Right atrium auricular region (tissue), 2 donors: Measurements from ENCODE around the gene RCE1. TPM values are rescaled to one million over a fixed set of nuclear protein-coding genes. Genes with fewer than 3 reads are reported as not detected.

Source experiments
- DNase-seq: peaks from one replicate; pipeline ENCODE4 v3.0.0-alpha.2; 2019; ENCODE audit warnings: low spot score
- H3K27ac ChIP-seq, 2 donors: fragments of 200-600 bp; sonication (generic); 1 replicate in 1 of 2; 2 replicates in 1 of 2; pipeline ENCODE4 v1.5.1; 2016 to 2019
- H3K27me3 ChIP-seq, 2 donors: fragments of 200-600 bp; sonication (generic); one replicate each; pipeline versions ENCODE4 v1.5.1 to v1.6.0; 2017 to 2019
- H3K36me3 ChIP-seq: fragments of 200-600 bp; sonication (generic); one replicate; pipeline ENCODE4 v1.5.1; 2016
- H3K4me1 ChIP-seq, 2 donors: fragments of 200-600 bp; sonication (generic); one replicate each; pipeline versions ENCODE4 v1.5.1 to v1.6.0; 2017 to 2019
- H3K4me3 ChIP-seq, 2 donors: fragments of 200-600 bp; sonication (generic); 1 replicate in 1 of 2; 2 replicates in 1 of 2; pipeline ENCODE4 v1.5.1; 2017 to 2019; ENCODE audit warnings: mild to moderate bottlenecking in 1 of 2, moderate library complexity in 1 of 2
- H3K9me3 ChIP-seq, 2 donors: fragments of 200-600 bp; sonication (generic); one replicate each; pipeline ENCODE4 v1.5.1; 2019
- total RNA-seq, 2 donors: library from RNA; depleted of rRNA; stranded (reverse); fragments of >200 nt; gene quantifications; one replicate each; pipeline ENCODE4 v1.1.0, GENCODE V29; 2016
- TF ChIP-seq, protein P1 (sequence below), 2 donors: fragments of 200-600 bp; sonication (generic); IDR thresholded peaks; one replicate each; pipeline ENCODE4 v1.5.1; 2019; ENCODE audit warnings: antibody characterized with exemption in 2 of 2

Gene RCE1
- total RNA-seq, 2 donors from 2014 or later: 6.4 to 8.1 TPM

GRCh38 chr11:66857927-66858185 lies 14.6 kb downstream of the RCE1 start:
- Histone ChIP-seq H3K4me1 (peaks cover 0 to 8% of the 10 kb centered on the region in 2 donors), H3K4me3 (no peak overlapping the region), H3K27ac (no peak overlapping the region), H3K36me3 (no peaks in the 10 kb centered on the region), H3K27me3 (no peaks in the 10 kb centered on the region), H3K9me3 (no peaks in the 10 kb centered on the region)
- TF ChIP-seq, protein P1, sequence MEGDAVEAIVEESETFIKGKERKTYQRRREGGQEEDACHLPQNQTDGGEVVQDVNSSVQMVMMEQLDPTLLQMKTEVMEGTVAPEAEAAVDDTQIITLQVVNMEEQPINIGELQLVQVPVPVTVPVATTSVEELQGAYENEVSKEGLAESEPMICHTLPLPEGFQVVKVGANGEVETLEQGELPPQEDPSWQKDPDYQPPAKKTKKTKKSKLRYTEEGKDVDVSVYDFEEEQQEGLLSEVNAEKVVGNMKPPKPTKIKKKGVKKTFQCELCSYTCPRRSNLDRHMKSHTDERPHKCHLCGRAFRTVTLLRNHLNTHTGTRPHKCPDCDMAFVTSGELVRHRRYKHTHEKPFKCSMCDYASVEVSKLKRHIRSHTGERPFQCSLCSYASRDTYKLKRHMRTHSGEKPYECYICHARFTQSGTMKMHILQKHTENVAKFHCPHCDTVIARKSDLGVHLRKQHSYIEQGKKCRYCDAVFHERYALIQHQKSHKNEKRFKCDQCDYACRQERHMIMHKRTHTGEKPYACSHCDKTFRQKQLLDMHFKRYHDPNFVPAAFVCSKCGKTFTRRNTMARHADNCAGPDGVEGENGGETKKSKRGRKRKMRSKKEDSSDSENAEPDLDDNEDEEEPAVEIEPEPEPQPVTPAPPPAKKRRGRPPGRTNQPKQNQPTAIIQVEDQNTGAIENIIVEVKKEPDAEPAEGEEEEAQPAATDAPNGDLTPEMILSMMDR (IDR thresholded peaks at IDR 0.05): no peak
- DNase-seq: no peak

DNA sequence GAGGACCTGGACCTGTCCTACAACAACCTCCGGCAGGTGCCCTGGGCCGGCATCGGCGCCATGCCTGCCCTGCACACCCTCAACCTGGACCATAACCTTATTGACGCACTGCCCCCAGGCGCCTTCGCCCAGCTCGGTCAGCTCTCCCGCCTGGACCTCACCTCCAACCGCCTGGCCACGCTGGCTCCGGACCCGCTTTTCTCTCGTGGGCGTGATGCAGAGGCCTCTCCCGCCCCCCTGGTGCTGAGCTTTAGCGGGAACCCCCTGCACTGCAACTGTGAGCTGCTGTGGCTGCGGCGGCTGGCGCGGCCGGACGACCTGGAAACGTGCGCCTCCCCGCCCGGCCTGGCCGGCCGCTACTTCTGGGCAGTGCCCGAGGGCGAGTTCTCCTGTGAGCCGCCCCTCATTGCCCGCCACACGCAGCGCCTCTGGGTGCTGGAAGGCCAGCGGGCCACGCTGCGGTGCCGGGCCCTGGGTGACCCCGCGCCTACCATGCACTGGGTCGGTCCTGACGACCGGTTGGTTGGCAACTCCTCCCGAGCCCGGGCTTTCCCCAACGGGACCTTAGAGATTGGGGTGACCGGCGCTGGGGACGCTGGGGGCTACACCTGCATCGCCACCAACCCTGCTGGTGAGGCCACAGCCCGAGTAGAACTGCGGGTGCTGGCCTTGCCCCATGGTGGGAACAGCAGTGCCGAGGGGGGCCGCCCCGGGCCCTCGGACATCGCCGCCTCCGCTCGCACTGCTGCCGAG lies 15.1 kb downstream of the RCE1 start:
- H3K27ac ChIP-seq: no peak overlapping the region
- no peaks in the 10 kb centered on the region for H3K9me3 ChIP-seq
- DNase-seq: no peak
- no peak overlapping the region for H3K4me3 ChIP-seq
- H3K36me3 ChIP-seq: no peaks in the 10 kb centered on the region
- peaks cover 0 to 8% of the 10 kb centered on the region in 2 donors for H3K4me1 ChIP-seq
- H3K27me3 ChIP-seq: no peaks in the 10 kb centered on the region
- TF ChIP-seq, protein P1 (IDR thresholded peaks at IDR 0.05): no peak

GRCh38 chr11:66858939-66859685 lies 15.9 kb downstream of the RCE1 start:
- Histone ChIP-seq H3K36me3 (no peaks in the 10 kb centered on the region), H3K4me3 (no peak overlapping the region), H3K4me1 (peaks cover 0 to 8% of the 10 kb centered on the region in 2 donors), H3K9me3 (no peaks in the 10 kb centered on the region), H3K27me3 (no peaks in the 10 kb centered on the region), H3K27ac (no peak overlapping the region)
- TF ChIP-seq, protein P1 (IDR thresholded peaks at IDR 0.05): no peak
- no peak for DNase-seq

DNA sequence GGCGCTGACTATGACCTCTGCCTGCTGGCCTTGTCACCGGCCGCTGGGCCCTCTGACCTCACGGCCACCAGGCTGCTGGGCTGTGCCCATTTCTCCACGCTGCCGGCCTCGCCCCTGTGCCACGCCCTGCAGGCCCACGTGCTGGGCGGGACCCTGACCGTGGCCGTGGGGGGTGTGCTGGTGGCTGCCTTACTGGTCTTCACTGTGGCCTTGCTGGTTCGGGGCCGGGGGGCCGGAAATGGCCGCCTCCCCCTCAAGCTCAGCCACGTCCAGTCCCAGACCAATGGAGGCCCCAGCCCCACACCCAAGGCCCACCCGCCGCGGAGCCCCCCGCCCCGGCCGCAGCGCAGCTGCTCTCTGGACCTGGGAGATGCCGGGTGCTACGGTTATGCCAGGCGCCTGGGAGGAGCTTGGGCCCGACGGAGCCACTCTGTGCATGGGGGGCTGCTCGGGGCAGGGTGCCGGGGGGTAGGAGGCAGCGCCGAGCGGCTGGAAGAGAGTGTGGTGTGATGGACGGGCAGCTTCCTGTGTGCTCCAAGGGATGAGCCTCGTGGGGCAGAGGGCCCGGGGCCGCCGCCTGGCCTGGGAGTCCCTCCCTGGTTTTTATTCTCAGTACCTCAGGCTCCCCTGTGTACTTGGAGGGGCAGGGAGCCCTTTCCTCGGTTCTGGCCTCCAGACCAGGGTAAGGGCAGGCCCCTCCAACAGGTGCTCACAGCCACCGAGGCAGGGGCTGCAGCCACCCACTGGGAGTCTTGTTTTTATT lies 16.6 kb downstream of the RCE1 start:
- H3K27ac ChIP-seq: no peak overlapping the region
- no peak for DNase-seq
- H3K27me3 ChIP-seq: no peaks in the 10 kb centered on the region
- no peaks in the 10 kb centered on the region for H3K9me3 ChIP-seq
- H3K36me3 ChIP-seq: no peaks in the 10 kb centered on the region
- H3K4me3 ChIP-seq: no peak overlapping the region
- H3K4me1 ChIP-seq: peaks cover 0 to 8% of the 10 kb centered on the region in 2 donors
- TF ChIP-seq, protein P1 (IDR thresholded peaks at IDR 0.05): no peak

DNA sequence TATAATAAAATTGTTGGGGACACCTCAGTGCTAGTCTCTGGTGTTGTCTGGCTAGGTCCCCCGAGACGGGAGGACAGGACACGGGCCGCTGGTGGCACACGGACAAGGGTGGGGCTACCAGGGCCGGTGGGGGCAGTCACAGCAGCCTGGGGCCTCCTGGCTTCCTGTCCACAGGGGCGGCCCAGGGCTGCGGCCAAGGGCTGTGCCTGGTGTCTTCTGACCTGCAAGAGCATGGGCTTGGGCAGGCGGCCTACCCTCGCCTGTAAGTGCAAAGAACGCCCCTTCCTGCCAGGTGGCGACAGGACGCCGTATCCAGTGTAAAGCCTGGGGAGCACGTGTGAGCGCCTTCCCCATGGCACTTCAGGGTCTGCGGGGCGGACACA lies 17.2 kb downstream of the RCE1 start:
- H3K4me3 ChIP-seq: no peak overlapping the region
- no peaks in the 10 kb centered on the region for H3K27me3 ChIP-seq
- DNase-seq: no peak
- TF ChIP-seq, protein P1 (IDR thresholded peaks at IDR 0.05): no peak
- H3K36me3 ChIP-seq: no peaks in the 10 kb centered on the region
- no peaks in the 10 kb centered on the region for H3K9me3 ChIP-seq
- peaks cover 0 to 5% of the 10 kb centered on the region in 2 donors for H3K4me1 ChIP-seq
- H3K27ac ChIP-seq: no peak overlapping the region
